Endothelial cell of umbilical vein (primary cell): Measurements from ENCODE around the gene TOP1. TPM values are rescaled to one million over a fixed set of nuclear protein-coding genes. Genes with fewer than 3 reads are reported as not detected.

ENCODE experiments used
- BruUV-seq: library from RNA; stranded (reverse); fragments of 400-500 nt; replicated peaks from 2 replicates; lab custom pipeline; 2021; lab: Mats Ljungman, UMichigan
- CTCF ChIA-PET: fragments of 300-600, 350-600 bp; sonication (Branson Sonifier 250); formaldehyde crosslinking; loops from one replicate; lab custom pipeline; 2021; ENCODE audit warnings: antibody characterized with exemption, inconsistent platforms; lab: Charles Lee
- POLR2A ChIA-PET: fragments of 300-600, 350-600 bp; sonication (Branson Sonifier 250); formaldehyde crosslinking; loops from one replicate; lab custom pipeline; 2021; ENCODE audit warnings: antibody characterized with exemption, inconsistent platforms; lab: Charles Lee
- DNase-seq: peaks from one replicate; pipeline ENCODE4 v3.0.0-alpha.2; 2011; ENCODE audit warnings: low read depth, low spot score
- FAIRE-seq: peaks from 2 replicates; lab custom pipeline; 2011; peaks lifted over from hg19 to GRCh38; lab: Jason Lieb, UNC
- H2AFZ ChIP-seq: 2 replicates; pipeline ENCODE4 v1.6.0; 2012; ENCODE audit warnings: low read depth, low read length, control low read depth, inconsistent platforms
- H3K27ac ChIP-seq: 2 replicates; pipeline ENCODE4 v1.5.1; 2011; ENCODE audit warnings: low read depth, mild to moderate bottlenecking, control low read depth, low read length, moderate library complexity; ENCODE audit not compliant: insufficient read depth
- H3K27me3 ChIP-seq, 2 experiments: 2 replicates each; pipeline versions ENCODE4 v1.6.0 to v1.6.1; 2011; ENCODE audit warnings: low read length in 2 of 2, mixed read lengths in 1 of 2; ENCODE audit not compliant: control insufficient read depth in 2 of 2, insufficient read depth in 2 of 2
- H3K36me3 ChIP-seq, 2 experiments: 2 replicates in 1 of 2; 3 replicates in 1 of 2; pipeline ENCODE4 v1.5.1; 2011; ENCODE audit warnings: low read length in 2 of 2, mild to moderate bottlenecking in 1 of 2, moderate library complexity in 1 of 2; ENCODE audit not compliant: control insufficient read depth in 2 of 2, insufficient read depth in 2 of 2; ENCODE audit errors: extremely low read depth in 1 of 2
- H3K4me1 ChIP-seq: 3 replicates; pipeline ENCODE4 v1.5.1; 2011; ENCODE audit warnings: mild to moderate bottlenecking, low read length; ENCODE audit not compliant: control insufficient read depth, insufficient read depth; ENCODE audit errors: extremely low read depth
- H3K4me2 ChIP-seq: 2 replicates; pipeline ENCODE4 v1.6.1; 2011; ENCODE audit warnings: low read length, control low read depth, mixed read lengths; ENCODE audit not compliant: insufficient read depth
- H3K4me3 ChIP-seq, 3 experiments: fragments of 200-600 bp in 1 of 3; sonication (generic), shearing (Covaris generic) in 1 of 3; replicated peaks in 1 of 3; 2 replicates each; pipeline ENCODE4 v1.5.1; 2011 to 2016; ENCODE audit warnings: control low read depth in 3 of 3, low read length in 3 of 3, mild to moderate bottlenecking in 2 of 3, inconsistent platforms in 1 of 3, low read depth in 1 of 3, moderate library complexity in 1 of 3; ENCODE audit not compliant: insufficient read depth in 1 of 3
- H3K79me2 ChIP-seq: 2 replicates; pipeline ENCODE4 v1.6.0; 2012; ENCODE audit warnings: low read length, inconsistent platforms; ENCODE audit not compliant: control insufficient read depth, insufficient read depth
- H3K9ac ChIP-seq: replicated peaks from 2 replicates; pipeline ENCODE3; 2011; ENCODE audit warnings: low read length, control low read depth; ENCODE audit not compliant: insufficient read depth; ENCODE audit errors: extremely low read depth
- H3K9me1 ChIP-seq: replicated peaks from 3 replicates; pipeline ENCODE4 v1.6.0; 2011; ENCODE audit warnings: mild to moderate bottlenecking, low read length; ENCODE audit not compliant: control insufficient read depth, insufficient read depth; ENCODE audit errors: extremely low read depth
- H3K9me3 ChIP-seq: replicated peaks from 2 replicates; pipeline ENCODE4 v1.5.1; 2012; ENCODE audit warnings: low read length, inconsistent platforms; ENCODE audit not compliant: control insufficient read depth, insufficient read depth
- H4K20me1 ChIP-seq: replicated peaks from 2 replicates; pipeline ENCODE3; 2011; ENCODE audit warnings: mild to moderate bottlenecking, low read length; ENCODE audit not compliant: control insufficient read depth, insufficient read depth; ENCODE audit errors: extremely low read depth
- CTCF ChIP-seq, 2 donors: IDR thresholded peaks; 1 replicate in 1 of 2; 2 replicates in 1 of 2; pipeline ENCODE4 v1.5.1; 2011; ENCODE audit warnings: low read length in 2 of 2, mild to moderate bottlenecking in 2 of 2, moderate library complexity in 2 of 2, control low read depth in 1 of 2, inconsistent platforms in 1 of 2, low read depth in 1 of 2; ENCODE audit not compliant: insufficient read depth in 1 of 2; ENCODE audit errors: extremely low read depth in 1 of 2
- EZH2 ChIP-seq: IDR thresholded peaks from 2 replicates; pipeline ENCODE4 v1.6.1; 2012; ENCODE audit warnings: borderline replicate concordance, low read depth, mild to moderate bottlenecking, moderate library complexity, low read length, inconsistent platforms; ENCODE audit not compliant: severe bottlenecking
- FOS ChIP-seq: IDR thresholded peaks from 2 replicates; pipeline ENCODE4 v1.6.1; 2011; ENCODE audit warnings: mild to moderate bottlenecking, low read length, moderate library complexity, borderline replicate concordance; ENCODE audit not compliant: insufficient read depth
- JUN ChIP-seq: IDR thresholded peaks from 2 replicates; pipeline ENCODE4 v1.6.1; 2011; ENCODE audit warnings: borderline replicate concordance, low read depth; ENCODE audit not compliant: insufficient read length, insufficient read depth
- MAX ChIP-seq: IDR thresholded peaks from 2 replicates; pipeline ENCODE4 v1.6.1; 2011; ENCODE audit not compliant: insufficient read depth, insufficient read length
- MYC ChIP-seq: IDR thresholded peaks from one replicate; pipeline ENCODE4 v1.6.1; 2011; ENCODE audit warnings: mild to moderate bottlenecking, low read depth, low read length
- POLR2A ChIP-seq: IDR thresholded peaks from 2 replicates; pipeline ENCODE4 v1.6.1; 2012; ENCODE audit warnings: low read depth, mild to moderate bottlenecking, control low read depth, low read length
- dilution Hi-C: fragments of 300-500 bp; cut with MboI; formaldehyde crosslinking; loops from one replicate; pipeline ENCODE4 v1.15.0; 2019; ENCODE audit warnings: low sequenced_read_pairs; ENCODE audit not compliant: extremely low pct_ligation_motif_present
- intact Hi-C: fragments of 100-400 bp; cut with micrococcal nuclease; formaldehyde crosslinking; loops from one replicate; pipeline ENCODE4 v1.10.0; 2022
- polyA plus RNA-seq, 4 experiments: library from polyadenylated mRNA; depleted of rRNA in 3 of 4; stranded (reverse) in 3 of 4; unstranded in 1 of 4; fragments of >200 nt; gene quantifications; 2 replicates each; pipeline versions ENCODE4 v1.2.1 to v1.2.3, GENCODE V29; 2011 to 2012; ENCODE audit warnings: missing spikeins in 1 of 4
- total RNA-seq: library from RNA; stranded (reverse); gene quantifications from 2 replicates; pipeline ENCODE4 v1.2.3, GENCODE V29; 2021

TOP1 gene
- total and polyA plus RNA-seq, 2 donors (not counting 3 experiments of a cell fraction or from before 2014, with no cell fraction given) = 7.0 to 77.4 TPM

DNA sequence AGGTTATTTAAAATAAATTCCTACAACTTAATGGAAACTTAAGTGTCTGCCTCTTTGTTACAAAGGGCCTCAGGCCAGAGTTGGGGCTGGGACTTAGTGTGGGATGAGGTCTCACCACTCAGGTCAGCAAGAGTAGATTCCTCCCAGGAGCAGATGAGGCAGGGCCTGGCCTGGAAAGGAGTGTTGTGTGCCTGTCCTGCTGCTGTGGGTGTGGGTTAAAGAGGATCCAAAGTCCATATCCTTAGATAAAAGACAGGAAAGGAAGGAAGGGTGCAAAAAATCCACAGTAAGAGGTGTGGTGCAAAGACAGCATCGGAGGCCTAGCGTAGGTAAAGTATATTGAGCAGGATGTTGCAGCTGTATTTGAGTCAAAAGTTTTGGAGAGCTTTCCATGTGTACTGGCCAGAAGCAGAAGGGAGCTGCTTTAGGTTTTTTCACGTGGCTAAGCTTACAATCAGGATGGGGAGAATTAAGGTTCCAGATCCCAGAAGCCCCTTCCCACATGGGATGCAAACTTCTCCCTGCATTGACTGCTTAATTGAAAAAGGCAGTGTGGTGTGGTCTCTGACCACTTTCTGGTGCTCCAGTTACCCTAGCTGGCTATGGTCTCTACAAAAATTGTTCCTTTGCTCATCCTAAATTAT, 96.0 kb downstream of the TOP1 start:
- Histone ChIP-seq H3K27ac (no peak overlapping the region), H3K4me2 (no peak overlapping the region), H3K9ac (no peak overlapping the region), H3K27me3 (no peaks in the 10 kb centered on the region), H4K20me1 (no peaks in the 10 kb centered on the region), H3K4me1 (no peaks in the 10 kb centered on the region), H3K9me3 (no peaks in the 10 kb centered on the region), H3K9me1 (no peaks in the 10 kb centered on the region), H3K36me3 (peaks cover 33 to 46% of the 10 kb centered on the region in 2 experiments), H3K4me3 (no peak overlapping the region), H3K79me2 (no peaks in the 10 kb centered on the region), H2AFZ (no peak overlapping the region)
- ChIA-PET POLR2A (no interaction called here), CTCF (interaction anchor here (2.3 kb wide), 1 partner anchor 11 kb away, joined by 7 read pairs; no protein-coding TSS in a partner anchor)
- DNase-seq = no peak
- dilution Hi-C loops (no loop called here), intact Hi-C loops (no loop called here)
- no peak for FAIRE-seq
- no TSS peak for BruUV-seq
- TF ChIP-seq POLR2A (no peak), EZH2 (no peak), MAX (no peak), CTCF (IDR thresholded peaks at IDR 0.05; ENCODE audit: extremely low read depth in 1 of 2, insufficient read depth in 1 of 2, low read depth in 1 of 2, low read length in 2 of 2) (no peak), JUN (no peak), FOS (no peak), MYC (no peak)
